Epithelial cell of proximal tubule (primary cell): Measurements from ENCODE around the gene NKAIN2. TPM values are rescaled to one million over a fixed set of nuclear protein-coding genes. Genes with fewer than 3 reads are reported as not detected.

Source experiments
- DNase-seq: peaks from one replicate; pipeline ENCODE4 v3.0.0-alpha.2; 2011; ENCODE audit warnings: low read depth
- H3K4me3 ChIP-seq: 2 replicates; pipeline ENCODE4 v1.5.1; 2011; ENCODE audit warnings: low read depth, mild to moderate bottlenecking, low read length
- CTCF ChIP-seq: conservative IDR thresholded peaks from 2 replicates; pipeline ENCODE4 v1.5.1; 2012; ENCODE audit warnings: low read depth, mild to moderate bottlenecking, low read length
- total RNA-seq: library from RNA; depleted of rRNA; stranded (reverse); fragments of >200 nt; gene quantifications from 2 replicates; pipeline ENCODE4 v1.2.3, GENCODE V29; 2015

The NKAIN2 gene
- total RNA-seq, 1 donor from 2014 or later = under 0.01 TPM

GRCh38 chr6:124677874-124678273 is 874.2 kb downstream of the NKAIN2 start:
- DNase-seq = no peak
- no peak for TF ChIP-seq CTCF
- H3K4me3 ChIP-seq = no peak overlapping the region

- no peak for TF ChIP-seq CTCF
- no peak for DNase-seq
- no peak overlapping the region for H3K4me3 ChIP-seq
Measured at GRCh38 chr6:124679387-124679786, 875.7 kb downstream of the NKAIN2 start.

- H3K4me3 ChIP-seq = no peak overlapping the region
- no peak for DNase-seq
- no peak for TF ChIP-seq CTCF
Measured at GRCh38 chr6:124682751-124683150, 879.1 kb downstream of the NKAIN2 start.

GRCh38 chr6:124683507-124683906 is 879.8 kb downstream of the NKAIN2 start:
- TF ChIP-seq CTCF = no peak
- no peak overlapping the region for H3K4me3 ChIP-seq
- DNase-seq = no peak

DNA sequence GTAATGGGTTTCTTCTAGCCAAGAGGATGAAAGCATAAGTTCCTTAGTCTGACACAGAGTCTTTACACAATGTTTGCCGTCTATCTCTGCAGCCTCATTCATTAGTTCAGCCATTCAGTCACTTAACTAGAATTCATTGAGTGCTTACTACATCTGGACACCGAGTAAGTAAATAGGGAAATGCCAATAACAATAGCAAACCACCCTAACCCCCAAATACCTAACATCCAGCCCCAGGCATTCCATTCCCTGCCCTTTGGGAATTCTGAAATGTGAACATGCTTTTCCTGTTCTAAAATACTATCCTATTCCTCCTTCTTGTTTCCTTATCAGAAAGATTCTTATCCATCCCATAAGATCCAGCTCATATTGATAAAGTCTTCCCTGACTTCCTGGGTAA is 881.0 kb downstream of the NKAIN2 start:
- TF ChIP-seq CTCF = no peak
- no peak for DNase-seq
- no peak overlapping the region for H3K4me3 ChIP-seq

- no peak for TF ChIP-seq CTCF
- no peak overlapping the region for H3K4me3 ChIP-seq
- DNase-seq = no peak
Measured at GRCh38 chr6:124688369-124688768, 884.7 kb downstream of the NKAIN2 start.

- H3K4me3 ChIP-seq = no peak overlapping the region
- DNase-seq = no peak
- no peak for TF ChIP-seq CTCF
Measured at GRCh38 chr6:124694139-124694705, 890.6 kb downstream of the NKAIN2 start.
